Small intestine (tissue), 7 donors: ENCODE results near the gene PNISR. TPM values are rescaled to one million over a fixed set of nuclear protein-coding genes. Genes with fewer than 3 reads are reported as not detected.

ENCODE experiments used
- DNase-seq, 2 donors: peaks; one replicate each; pipeline versions ENCODE4 v3.0.0 to v3.0.0-alpha.2; 2013
- FAIRE-seq: peaks from 2 replicates; lab custom pipeline; 2012; peaks lifted over from hg19 to GRCh38; lab: Jason Lieb, UNC
- H3K27ac ChIP-seq, 3 donors: one replicate each; pipeline ENCODE4 v1.5.1; 2013; ENCODE audit warnings: low read length in 2 of 3, mild to moderate bottlenecking in 2 of 3, control low read depth in 1 of 3, inconsistent platforms in 1 of 3, low read depth in 1 of 3, moderate library complexity in 1 of 3
- H3K27me3 ChIP-seq, 3 donors: one replicate each; pipeline ENCODE4 v1.6.1; 2013; ENCODE audit warnings: low read length in 3 of 3, inconsistent platforms in 1 of 3; ENCODE audit not compliant: control insufficient read depth in 3 of 3, insufficient read depth in 3 of 3
- H3K36me3 ChIP-seq, 3 donors: one replicate each; pipeline ENCODE4 v1.6.1; 2013; ENCODE audit warnings: low read length in 3 of 3, inconsistent platforms in 1 of 3, low read depth in 1 of 3, mild to moderate bottlenecking in 1 of 3, moderate library complexity in 1 of 3; ENCODE audit not compliant: control insufficient read depth in 3 of 3, insufficient read depth in 2 of 3
- H3K4me1 ChIP-seq, 3 donors: one replicate each; pipeline ENCODE4 v1.6.1; 2013; ENCODE audit warnings: low read length in 2 of 3, inconsistent platforms in 1 of 3, low read depth in 1 of 3, mild to moderate bottlenecking in 1 of 3, moderate library complexity in 1 of 3; ENCODE audit not compliant: control insufficient read depth in 3 of 3, insufficient read depth in 2 of 3
- H3K4me3 ChIP-seq, 3 donors: one replicate each; pipeline ENCODE4 v1.5.1; 2013; ENCODE audit warnings: low read length in 3 of 3, control low read depth in 1 of 3, inconsistent platforms in 1 of 3, low read depth in 1 of 3, mild to moderate bottlenecking in 1 of 3, moderate library complexity in 1 of 3
- H3K9me3 ChIP-seq, 2 donors: one replicate each; pipeline ENCODE4 v1.6.1; 2013; ENCODE audit warnings: low read depth in 1 of 2, low read length in 1 of 2; ENCODE audit not compliant: control insufficient read depth in 2 of 2, insufficient read depth in 1 of 2
- WGBS, 3 donors: extraction: QIAGEN DNeasy Blood & Tissue Kit; methylation state at CpG; one replicate each; pipeline ENCODE4 v1.1.7; 2013; 5-methylcytosine and 5-hydroxymethylcytosine counted together
- polyA plus RNA-seq, 4 donors: library from polyadenylated mRNA; stranded (reverse) in 3 of 4; unstranded in 1 of 4; fragments of 200-250 nt in 3 of 4; fragments of 120-200 nt in 1 of 4; gene quantifications; one replicate each; pipeline versions ENCODE4 v1.2.1 to v1.2.3, GENCODE V29; 2013
- donor health status: healthy with polysubstance abuse.
- donor health status: control.
- donor health status: control.
- donor health status: Bipolar disorder and iron deficiency.
- donor health status: healthy.

The PNISR gene
- polyA plus RNA-seq, 4 donors = 22.7 to 160 (median 25.9) TPM

- Histone ChIP-seq H3K9me3 (peaks cover 1 to 3% of the 10 kb centered on the region in 2 donors), H3K4me1 (no peaks in the 10 kb centered on the region), H3K27me3 (no peaks in the 10 kb centered on the region), H3K27ac (no peak overlapping the region), H3K4me3 (no peak overlapping the region), H3K36me3 (peaks cover 0 to 11% (median 2%) of the 10 kb centered on the region in 3 donors)
- DNase-seq (no peak), FAIRE-seq (no peak)
- WGBS, 3 donors = 87 to 92% (median 88%) methylated on average over 4 of the region's 4 CpGs
These were observed 21.0 kb upstream of the PNISR start for GRCh38 chr6:99446076-99446475.

GRCh38 chr6:99434702-99435530 is 9.8 kb upstream of the PNISR start:
- Histone ChIP-seq H3K4me1 (no peaks in the 10 kb centered on the region), H3K27ac (no peak overlapping the region), H3K36me3 (peaks cover 2 to 7% (median 2%) of the 10 kb centered on the region in 3 donors), H3K9me3 (no peaks in the 10 kb centered on the region), H3K4me3 (no peak overlapping the region), H3K27me3 (no peaks in the 10 kb centered on the region)
- FAIRE-seq = peak; percentile 95
- peak; percentile 31 to 38 for DNase-seq
- 13 to 15% (median 13%) methylated on average over 3 of the region's 3 CpGs for WGBS, 3 donors

- no peak overlapping the region for H3K4me3 ChIP-seq
- no peaks in the 10 kb centered on the region for H3K4me1 ChIP-seq
- no peak for FAIRE-seq
- H3K27ac ChIP-seq = no peak overlapping the region
- peaks cover 2 to 7% (median 2%) of the 10 kb centered on the region in 3 donors for H3K36me3 ChIP-seq
- H3K27me3 ChIP-seq = no peaks in the 10 kb centered on the region
- DNase-seq = no peak
- no peaks in the 10 kb centered on the region for H3K9me3 ChIP-seq
- WGBS, 3 donors = 77 to 85% (median 80%) methylated on average over 2 of the region's 2 CpGs
These were observed 7.8 kb upstream of the PNISR start for GRCh38 chr6:99432877-99433276.

- peaks cover 2 to 4% (median 4%) of the 10 kb centered on the region in 3 donors for H3K36me3 ChIP-seq
- 92 to 95% (median 95%) methylated on average over 2 of the region's 2 CpGs for WGBS, 3 donors
- no peak overlapping the region for H3K4me3 ChIP-seq
- DNase-seq (no peak), FAIRE-seq (no peak)
- no peaks in the 10 kb centered on the region for H3K4me1 ChIP-seq
- H3K9me3 ChIP-seq = no peaks in the 10 kb centered on the region
- no peak overlapping the region for H3K27ac ChIP-seq
- H3K27me3 ChIP-seq = no peaks in the 10 kb centered on the region
These were observed 6.8 kb upstream of the PNISR start for GRCh38 chr6:99431901-99432300.

- 96 to 98% (median 97%) methylated on average over 5 of the region's 5 CpGs for WGBS, 3 donors
- no peaks in the 10 kb centered on the region for H3K27me3 ChIP-seq
- no peak overlapping the region for H3K27ac ChIP-seq
- FAIRE-seq (no peak), DNase-seq (no peak)
- H3K4me1 ChIP-seq = peaks cover 2 to 11% (median 10%) of the 10 kb centered on the region in 3 donors
- no peak overlapping the region for H3K4me3 ChIP-seq
- no peaks in the 10 kb centered on the region for H3K9me3 ChIP-seq
- H3K36me3 ChIP-seq = peaks cover 0 to 4% (median 2%) of the 10 kb centered on the region in 3 donors
These were observed 2.9 kb upstream of the PNISR start for GRCh38 chr6:99427988-99428387.

GRCh38 chr6:99426451-99426757 is 1.3 kb upstream of the PNISR start:
- Histone ChIP-seq H3K9me3 (no peaks in the 10 kb centered on the region), H3K27me3 (no peaks in the 10 kb centered on the region), H3K36me3 (peaks cover 0 to 4% (median 3%) of the 10 kb centered on the region in 3 donors), H3K4me1 (peaks cover 8 to 17% (median 11%) of the 10 kb centered on the region in 3 donors), H3K27ac (peak overlapping the region; percentile 85 to 99 (median 90)), H3K4me3 (peak overlapping the region in 2 of 3 donors; percentile 55 to 89)
- no peak for FAIRE-seq
- 14 to 42% (median 29%) methylated on average over 4 of the region's 4 CpGs for WGBS, 3 donors
- DNase-seq = peak in 1 of 2 donors; percentile 3

GRCh38 chr6:99425647-99426450 is 741 bp upstream of the PNISR start:
- Histone ChIP-seq H3K4me1 (peaks cover 8 to 17% (median 11%) of the 10 kb centered on the region in 3 donors), H3K4me3 (peak overlapping the region; percentile 55 to 91 (median 89)), H3K27ac (peak overlapping the region; percentile 85 to 99 (median 90)), H3K9me3 (no peaks in the 10 kb centered on the region), H3K36me3 (peaks cover 0 to 4% (median 3%) of the 10 kb centered on the region in 3 donors), H3K27me3 (no peaks in the 10 kb centered on the region)
- no peak for FAIRE-seq
- WGBS, 3 donors = 1 to 2% (median 2%) methylated on average over 29 of the region's 29 CpGs
- DNase-seq = peak; percentile 92 to 95

- H3K9me3 ChIP-seq = no peaks in the 10 kb centered on the region
- DNase-seq = peak; percentile 32
- H3K4me3 ChIP-seq = peak overlapping the region in 2 of 3 donors; percentile 55 to 89
- no peak for FAIRE-seq
- peak overlapping the region in 1 of 3 donors; percentile 85 for H3K27ac ChIP-seq
- no peaks in the 10 kb centered on the region for H3K27me3 ChIP-seq
- peaks cover 0 to 3% (median 2%) of the 10 kb centered on the region in 3 donors for H3K36me3 ChIP-seq
- peaks cover 8 to 17% (median 11%) of the 10 kb centered on the region in 3 donors for H3K4me1 ChIP-seq
- WGBS, 3 donors = 9 to 37% (median 19%) methylated on average over 5 of the region's 5 CpGs
These were observed 1.1 kb downstream of the PNISR start for GRCh38 chr6:99424022-99424421.
